Progenitor cell of endocrine pancreas (in vitro differentiated cells): ENCODE results near the gene MTCL1. TPM values are rescaled to one million over a fixed set of nuclear protein-coding genes. Genes with fewer than 3 reads are reported as not detected.

Source experiments
- DNase-seq: peaks from one replicate; pipeline ENCODE4 v3.0.0; 2021; ENCODE audit warnings: low spot score; ENCODE audit not compliant: unreplicated experiment
- H3K27ac Mint-ChIP-seq: 2 replicates; pipeline ENCODE4 v1.8.0; 2021; ENCODE audit warnings: mild to moderate bottlenecking, moderate library complexity, mixed read lengths
- H3K27me3 Mint-ChIP-seq: 2 replicates; pipeline ENCODE4 v1.8.0; 2021; ENCODE audit warnings: mixed read lengths
- H3K36me3 Mint-ChIP-seq: 2 replicates; pipeline ENCODE4 v1.8.0; 2022; ENCODE audit warnings: mixed read lengths; ENCODE audit not compliant: insufficient read depth
- H3K4me1 Mint-ChIP-seq: 2 replicates; pipeline ENCODE4 v1.8.0; 2021; ENCODE audit warnings: low read depth, mixed read lengths
- H3K4me3 Mint-ChIP-seq: 2 replicates; pipeline ENCODE4 v1.8.0; 2021; ENCODE audit warnings: low read depth, mild to moderate bottlenecking, moderate library complexity, mixed read lengths
- H3K9me3 Mint-ChIP-seq: 2 replicates; pipeline ENCODE4 v1.8.0; 2021; ENCODE audit warnings: low read depth, mixed read lengths
- CTCF ChIP-seq: fragments of 200-600 bp; sonication (generic); IDR thresholded peaks from one replicate; pipeline ENCODE4 v1.5.0; 2021; ENCODE audit warnings: antibody characterized with exemption, mild to moderate bottlenecking; ENCODE audit not compliant: unreplicated experiment
- total RNA-seq: library from RNA; stranded (reverse); gene quantifications from 2 replicates; pipeline ENCODE4 v1.2.1, GENCODE V29; 2021

The MTCL1 gene
- total RNA-seq, 1 donor from 2014 or later: 81.5 TPM

GRCh38 chr18:8688216-8688800, 17.0 kb upstream of the MTCL1 start:
- no peak for TF ChIP-seq CTCF
- H3K27ac Mint-ChIP-seq: no peak overlapping the region
- H3K36me3 Mint-ChIP-seq: no peaks in the 10 kb centered on the region
- no peaks in the 10 kb centered on the region for H3K4me1 Mint-ChIP-seq
- H3K4me3 Mint-ChIP-seq: no peak overlapping the region
- peaks cover 11% of the 10 kb centered on the region for H3K27me3 Mint-ChIP-seq
- H3K9me3 Mint-ChIP-seq: no peaks in the 10 kb centered on the region
- no peak for DNase-seq

- H3K4me3 Mint-ChIP-seq: no peak overlapping the region
- no peaks in the 10 kb centered on the region for H3K9me3 Mint-ChIP-seq
- no peak for DNase-seq
- peaks cover 11% of the 10 kb centered on the region for H3K27me3 Mint-ChIP-seq
- no peaks in the 10 kb centered on the region for H3K4me1 Mint-ChIP-seq
- H3K36me3 Mint-ChIP-seq: no peaks in the 10 kb centered on the region
- H3K27ac Mint-ChIP-seq: no peak overlapping the region
- no peak for TF ChIP-seq CTCF
These were observed 16.5 kb upstream of the MTCL1 start for GRCh38 chr18:8688816-8689215.

GRCh38 chr18:8689517-8689916, 15.8 kb upstream of the MTCL1 start:
- H3K9me3 Mint-ChIP-seq: no peaks in the 10 kb centered on the region
- DNase-seq: no peak
- no peak overlapping the region for H3K27ac Mint-ChIP-seq
- H3K36me3 Mint-ChIP-seq: no peaks in the 10 kb centered on the region
- no peak overlapping the region for H3K4me3 Mint-ChIP-seq
- H3K4me1 Mint-ChIP-seq: no peaks in the 10 kb centered on the region
- no peak for TF ChIP-seq CTCF
- peaks cover 9% of the 10 kb centered on the region for H3K27me3 Mint-ChIP-seq

- no peak for TF ChIP-seq CTCF
- Mint-ChIP-seq H3K4me3 (no peak overlapping the region), H3K4me1 (no peaks in the 10 kb centered on the region), H3K9me3 (no peaks in the 10 kb centered on the region), H3K27ac (no peak overlapping the region), H3K27me3 (peaks cover 7% of the 10 kb centered on the region), H3K36me3 (no peaks in the 10 kb centered on the region)
- no peak for DNase-seq
These were observed 10.5 kb upstream of the MTCL1 start for GRCh38 chr18:8694891-8695290.

GRCh38 chr18:8695932-8696517, 9.3 kb upstream of the MTCL1 start:
- Mint-ChIP-seq H3K4me3 (no peak overlapping the region), H3K36me3 (no peaks in the 10 kb centered on the region)
- no peak for TF ChIP-seq CTCF

More at GRCh38 chr18:8695932-8696517, 9.3 kb upstream of the MTCL1 start:
- no peak for DNase-seq
- no peak overlapping the region for H3K27ac Mint-ChIP-seq
- H3K27me3 Mint-ChIP-seq: peaks cover 6% of the 10 kb centered on the region
- no peaks in the 10 kb centered on the region for H3K9me3 Mint-ChIP-seq
- no peaks in the 10 kb centered on the region for H3K4me1 Mint-ChIP-seq
